ELF-1 (cell line): ENCODE data around the gene LRP6.
"Not testable (repeated sequence)": the region's sequence is repeated elsewhere in the genome, so short reads cannot be mapped to it uniquely, and the experiment has no call there.

Experiments
- DNase-seq: peaks from one replicate; pipeline ENCODE4 v3.0.0-alpha.2; 2016; ENCODE audit warnings: low read depth, low spot score

Gene LRP6

GRCh38 chr12:12265571-12266388 lies 1.1 kb downstream of the LRP6 start:
- DNase-seq = peak; percentile 51

GRCh38 chr12:12265035-12265434 lies 1.8 kb downstream of the LRP6 start:
- DNase-seq = no peak

- DNase-seq = no peak
These were observed 2.9 kb downstream of the LRP6 start for GRCh38 chr12:12263909-12264308.

GRCh38 chr12:12256291-12256757 lies 10.5 kb downstream of the LRP6 start:
- not testable (repeated sequence) for DNase-seq

GRCh38 chr12:12254553-12254952 lies 12.3 kb downstream of the LRP6 start:
- DNase-seq = no peak

GRCh38 chr12:12249216-12250050 lies 17.4 kb downstream of the LRP6 start:
- DNase-seq = no peak

- DNase-seq = no peak
These were observed 19.3 kb downstream of the LRP6 start for GRCh38 chr12:12247584-12247983.

- DNase-seq = no peak
These were observed 22.5 kb downstream of the LRP6 start for GRCh38 chr12:12244341-12244740.

GRCh38 chr12:12240662-12241340 lies 26.0 kb downstream of the LRP6 start:
- no peak for DNase-seq

GRCh38 chr12:12239127-12239526 lies 27.7 kb downstream of the LRP6 start:
- no peak for DNase-seq

- no peak for DNase-seq
These were observed 28.2 kb downstream of the LRP6 start for GRCh38 chr12:12238605-12239004.

GRCh38 chr12:12236896-12237295 lies 29.9 kb downstream of the LRP6 start:
- DNase-seq = no peak

- no peak for DNase-seq
These were observed 36.6 kb downstream of the LRP6 start for GRCh38 chr12:12230275-12230674.

GRCh38 chr12:12229556-12230092 lies 37.2 kb downstream of the LRP6 start:
- DNase-seq = no peak

- peak; percentile 35 for DNase-seq
These were observed 38.4 kb downstream of the LRP6 start for GRCh38 chr12:12228402-12228801.

GRCh38 chr12:12226187-12226586 lies 40.7 kb downstream of the LRP6 start:
- no peak for DNase-seq

- no peak for DNase-seq
These were observed 42.5 kb downstream of the LRP6 start for GRCh38 chr12:12224240-12224940.

GRCh38 chr12:12221560-12221959 lies 45.3 kb downstream of the LRP6 start:
- no peak for DNase-seq

- no peak for DNase-seq
These were observed 47.2 kb downstream of the LRP6 start for GRCh38 chr12:12219664-12220063.

- no peak for DNase-seq
These were observed 49.9 kb downstream of the LRP6 start for GRCh38 chr12:12217018-12217359.

GRCh38 chr12:12216349-12217017 lies 50.4 kb downstream of the LRP6 start:
- no peak for DNase-seq
